Vagina (tissue), 2 donors: ENCODE data around the gene HSD17B4.

ENCODE experiments used
- POLR2A ChIP-seq, 2 donors: fragments of 450-650 bp; IDR thresholded peaks; one replicate each; pipeline ENCODE4 v1.6.1; 2017; ENCODE audit warnings: antibody characterized with exemption in 2 of 2, mild to moderate bottlenecking in 2 of 2, moderate library complexity in 2 of 2
- TF ChIP-seq, protein P1 (sequence below), 3 experiments: fragments of 450-650 bp in 2 of 3; fragments of 200-600 bp in 1 of 3; sonication (generic) in 1 of 3; IDR thresholded peaks; one replicate each; pipeline ENCODE4 v1.5.1; 2017 to 2019; ENCODE audit warnings: antibody characterized with exemption in 3 of 3, mild to moderate bottlenecking in 2 of 3, moderate library complexity in 2 of 3

DNA sequence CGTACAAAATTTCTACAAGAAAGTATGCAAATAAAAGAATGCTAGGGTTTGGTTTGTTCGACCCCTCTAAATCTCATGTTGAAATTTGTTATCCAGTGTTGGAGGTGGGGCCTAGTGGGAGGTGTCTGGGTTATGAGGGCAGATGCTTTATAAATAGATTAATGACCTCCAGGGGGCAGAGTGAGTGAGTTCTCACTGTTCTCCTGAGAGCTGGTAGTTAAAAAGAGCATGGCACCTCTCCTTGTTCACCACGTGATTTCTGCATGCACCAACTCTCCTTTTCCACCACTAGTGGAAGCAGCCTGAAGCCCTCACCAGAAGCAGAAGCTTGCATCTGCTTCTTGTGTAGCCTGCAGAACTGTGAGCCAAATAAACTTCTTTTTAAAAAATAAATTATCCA is 126.6 kb downstream of the HSD17B4 start:
- no peak for TF ChIP-seq POLR2A (IDR thresholded peaks at IDR 0.05)
- TF ChIP-seq, protein P1, sequence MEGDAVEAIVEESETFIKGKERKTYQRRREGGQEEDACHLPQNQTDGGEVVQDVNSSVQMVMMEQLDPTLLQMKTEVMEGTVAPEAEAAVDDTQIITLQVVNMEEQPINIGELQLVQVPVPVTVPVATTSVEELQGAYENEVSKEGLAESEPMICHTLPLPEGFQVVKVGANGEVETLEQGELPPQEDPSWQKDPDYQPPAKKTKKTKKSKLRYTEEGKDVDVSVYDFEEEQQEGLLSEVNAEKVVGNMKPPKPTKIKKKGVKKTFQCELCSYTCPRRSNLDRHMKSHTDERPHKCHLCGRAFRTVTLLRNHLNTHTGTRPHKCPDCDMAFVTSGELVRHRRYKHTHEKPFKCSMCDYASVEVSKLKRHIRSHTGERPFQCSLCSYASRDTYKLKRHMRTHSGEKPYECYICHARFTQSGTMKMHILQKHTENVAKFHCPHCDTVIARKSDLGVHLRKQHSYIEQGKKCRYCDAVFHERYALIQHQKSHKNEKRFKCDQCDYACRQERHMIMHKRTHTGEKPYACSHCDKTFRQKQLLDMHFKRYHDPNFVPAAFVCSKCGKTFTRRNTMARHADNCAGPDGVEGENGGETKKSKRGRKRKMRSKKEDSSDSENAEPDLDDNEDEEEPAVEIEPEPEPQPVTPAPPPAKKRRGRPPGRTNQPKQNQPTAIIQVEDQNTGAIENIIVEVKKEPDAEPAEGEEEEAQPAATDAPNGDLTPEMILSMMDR (IDR thresholded peaks at IDR 0.05): no peak
